ENCODE measurements around the gene SLC23A3.

GRCh38 chr2:219163156-219163555 lies 6.7 kb downstream of the SLC23A3 start:
- TF ChIP-seq, protein P1, sequence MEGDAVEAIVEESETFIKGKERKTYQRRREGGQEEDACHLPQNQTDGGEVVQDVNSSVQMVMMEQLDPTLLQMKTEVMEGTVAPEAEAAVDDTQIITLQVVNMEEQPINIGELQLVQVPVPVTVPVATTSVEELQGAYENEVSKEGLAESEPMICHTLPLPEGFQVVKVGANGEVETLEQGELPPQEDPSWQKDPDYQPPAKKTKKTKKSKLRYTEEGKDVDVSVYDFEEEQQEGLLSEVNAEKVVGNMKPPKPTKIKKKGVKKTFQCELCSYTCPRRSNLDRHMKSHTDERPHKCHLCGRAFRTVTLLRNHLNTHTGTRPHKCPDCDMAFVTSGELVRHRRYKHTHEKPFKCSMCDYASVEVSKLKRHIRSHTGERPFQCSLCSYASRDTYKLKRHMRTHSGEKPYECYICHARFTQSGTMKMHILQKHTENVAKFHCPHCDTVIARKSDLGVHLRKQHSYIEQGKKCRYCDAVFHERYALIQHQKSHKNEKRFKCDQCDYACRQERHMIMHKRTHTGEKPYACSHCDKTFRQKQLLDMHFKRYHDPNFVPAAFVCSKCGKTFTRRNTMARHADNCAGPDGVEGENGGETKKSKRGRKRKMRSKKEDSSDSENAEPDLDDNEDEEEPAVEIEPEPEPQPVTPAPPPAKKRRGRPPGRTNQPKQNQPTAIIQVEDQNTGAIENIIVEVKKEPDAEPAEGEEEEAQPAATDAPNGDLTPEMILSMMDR (IDR thresholded peaks at IDR 0.05; ENCODE audit: low read length): no peak
- no peak for TF ChIP-seq EZH2 (IDR thresholded peaks at IDR 0.05; ENCODE audit: borderline replicate concordance, low read length)
